GM13976 (cell line): Measurements from ENCODE around the gene CNTNAP2.

Experiments
- DNase-seq: peaks from one replicate; pipeline ENCODE4 v3.0.0; 2012; ENCODE audit warnings: low spot score
- CTCF ChIP-seq: IDR thresholded peaks from 2 replicates; pipeline ENCODE4 v1.5.1; 2012; ENCODE audit warnings: borderline replicate concordance, mild to moderate bottlenecking; ENCODE audit not compliant: insufficient read depth; ENCODE audit errors: extremely low read depth, missing control alignments, control extremely low read depth
- in situ Hi-C: fragments of 300-500 bp; cut with MboI; formaldehyde crosslinking; loops from one replicate; pipeline ENCODE4 v1.12.0; 2022; ENCODE audit warnings: low sequenced_read_pairs, mixed read lengths, inconsistent platforms; ENCODE audit not compliant: unreplicated experiment

CNTNAP2 gene

GRCh38 chr7:146565872-146566271 lies 449.3 kb downstream of the CNTNAP2 start:
- in situ Hi-C loops, result no loop called here
- no peak for DNase-seq
- no peak for TF ChIP-seq CTCF

- in situ Hi-C loops, result no loop called here
- DNase-seq, result no peak
- TF ChIP-seq CTCF, result no peak
Measured at GRCh38 chr7:146575903-146576302, 459.3 kb downstream of the CNTNAP2 start.

- in situ Hi-C loops, result no loop called here
- no peak for TF ChIP-seq CTCF
Measured at GRCh38 chr7:146591976-146592375, 475.4 kb downstream of the CNTNAP2 start.

GRCh38 chr7:146606628-146607027 lies 490.0 kb downstream of the CNTNAP2 start:
- TF ChIP-seq CTCF, result no peak
- in situ Hi-C loops, result no loop called here
- no peak for DNase-seq

More at GRCh38 chr7:146591976-146592375, 475.4 kb downstream of the CNTNAP2 start:
- no peak for DNase-seq

- TF ChIP-seq CTCF, result no peak
- no peak for DNase-seq
- in situ Hi-C loops, result no loop called here
Measured at GRCh38 chr7:146619641-146620040, 503.0 kb downstream of the CNTNAP2 start.

- in situ Hi-C loops, result no loop called here
- no peak for TF ChIP-seq CTCF
- no peak for DNase-seq
Measured at GRCh38 chr7:146626912-146627311, 510.3 kb downstream of the CNTNAP2 start.

GRCh38 chr7:146635205-146636032 lies 518.8 kb downstream of the CNTNAP2 start:
- no peak for TF ChIP-seq CTCF
- in situ Hi-C loops, result no loop called here
- no peak for DNase-seq
